SW480 (cell line): ENCODE results near the gene MED13L.

Experiments used
- DNase-seq: peaks from one replicate; pipeline ENCODE4 v3.0.0-alpha.2; 2016; ENCODE audit warnings: low spot score

MED13L gene

DNA sequence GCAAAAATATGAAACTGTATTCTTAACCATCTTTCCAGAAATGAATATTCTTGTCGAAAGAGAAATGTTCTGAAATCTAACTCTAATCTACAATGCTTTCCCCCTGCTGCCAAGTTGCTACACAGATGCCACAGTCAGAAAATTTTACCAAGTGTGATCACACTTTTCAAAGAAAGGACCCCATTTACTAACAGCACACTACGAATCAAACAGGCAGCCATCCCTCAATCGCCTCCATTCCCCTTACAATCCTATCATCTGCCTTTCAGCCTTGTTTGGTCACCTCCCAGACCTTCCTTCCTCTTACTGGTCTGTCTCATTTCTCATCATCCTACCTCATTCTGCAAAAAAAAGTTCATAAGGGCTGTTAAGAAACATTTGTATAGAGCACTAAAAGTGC, 190.1 kb downstream of the MED13L start:
- DNase-seq, result no peak

DNA sequence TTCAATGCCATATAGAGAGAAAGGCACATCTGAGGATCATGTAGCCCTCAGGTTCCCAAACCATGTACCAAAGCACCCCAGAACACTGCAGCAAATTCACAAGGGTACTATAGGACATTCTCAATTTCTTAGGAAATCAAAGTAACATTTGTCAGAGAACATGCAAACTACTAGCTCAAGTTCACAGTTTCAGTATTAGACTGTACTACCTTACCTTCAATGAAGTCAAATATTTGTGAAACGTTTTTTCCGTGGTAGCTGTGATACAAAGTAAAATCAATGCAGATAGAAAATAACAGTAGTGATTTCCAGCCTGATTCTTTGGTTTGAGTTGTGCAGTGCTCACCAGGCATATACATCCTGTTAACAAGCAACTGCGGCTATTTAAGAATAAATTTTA, 197.1 kb downstream of the MED13L start:
- no peak for DNase-seq

DNA sequence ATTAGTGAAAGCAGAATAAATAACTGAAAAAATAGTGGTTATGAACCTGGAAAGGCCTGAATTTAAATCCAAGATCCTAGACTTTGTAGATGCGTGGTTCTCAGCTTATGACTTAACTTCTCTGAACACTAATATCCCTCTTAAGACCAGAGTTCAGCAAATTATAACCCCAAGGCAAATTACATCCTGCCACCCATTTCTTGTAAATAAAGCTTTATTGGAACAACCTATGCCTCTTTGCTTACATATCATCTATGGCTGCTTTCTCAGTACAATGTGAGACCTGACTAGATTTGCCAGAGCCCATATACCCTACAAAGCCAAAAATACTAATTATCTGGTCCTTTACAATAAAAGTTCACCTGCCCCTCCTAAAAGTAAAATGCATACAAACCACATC, 199.1 kb downstream of the MED13L start:
- DNase-seq, result no peak

DNA sequence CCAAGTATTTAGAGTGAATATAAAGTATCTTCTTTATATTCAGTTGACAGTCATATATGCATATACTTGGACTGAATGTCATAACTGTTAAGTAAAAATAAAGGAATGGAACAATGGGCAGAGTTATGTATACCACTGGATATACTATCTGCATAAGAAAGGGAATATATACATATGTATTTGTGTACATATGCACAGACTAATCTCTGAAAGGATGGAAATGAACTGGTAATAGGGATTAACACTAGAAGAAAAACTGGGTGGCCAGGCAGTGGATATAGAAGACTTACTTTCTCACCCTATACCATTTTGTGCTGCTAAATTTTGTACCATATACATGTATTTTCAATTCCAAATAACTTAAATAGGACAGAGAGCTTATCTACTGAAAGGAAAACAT, 200.1 kb downstream of the MED13L start:
- DNase-seq, result no peak

DNA sequence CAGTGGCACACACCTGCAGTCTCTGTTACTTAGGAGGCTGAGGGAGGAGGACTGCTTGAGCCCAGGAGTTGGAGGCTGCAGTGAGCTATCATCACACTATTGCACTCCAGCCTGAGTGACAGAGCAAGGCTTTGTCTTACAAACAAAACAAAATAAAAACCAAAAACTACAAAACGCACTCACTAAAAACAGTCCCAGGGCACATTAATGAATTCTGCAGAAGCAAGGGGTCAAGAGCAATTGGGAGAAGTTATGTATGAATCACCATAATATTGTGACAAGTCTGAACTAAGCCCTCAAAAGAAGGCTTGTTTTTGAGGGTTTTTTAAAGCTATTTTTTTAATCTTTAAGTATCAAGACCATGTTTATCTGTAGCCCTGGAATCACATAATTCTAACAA, 201.1 kb downstream of the MED13L start:
- DNase-seq, result no peak

DNA sequence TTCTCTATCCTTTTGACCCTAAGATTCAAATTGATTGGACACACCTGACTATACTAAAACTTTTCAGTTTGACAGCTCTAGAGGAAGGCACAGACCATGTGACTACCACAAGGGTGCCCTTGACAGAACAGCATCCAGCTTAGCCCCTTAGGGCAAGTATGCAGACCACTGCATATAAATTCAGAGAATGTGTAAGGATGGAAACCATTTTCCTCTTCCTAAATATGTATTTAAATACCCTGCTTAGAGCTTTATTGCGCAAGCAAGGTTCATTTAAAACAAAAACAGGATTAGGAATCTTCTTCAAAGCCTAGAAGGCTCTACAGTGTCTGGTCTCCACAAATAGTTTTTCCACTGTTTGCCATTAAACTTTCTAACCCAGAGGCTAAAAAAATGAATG, 202.8 kb downstream of the MED13L start:
- DNase-seq, result no peak

DNA sequence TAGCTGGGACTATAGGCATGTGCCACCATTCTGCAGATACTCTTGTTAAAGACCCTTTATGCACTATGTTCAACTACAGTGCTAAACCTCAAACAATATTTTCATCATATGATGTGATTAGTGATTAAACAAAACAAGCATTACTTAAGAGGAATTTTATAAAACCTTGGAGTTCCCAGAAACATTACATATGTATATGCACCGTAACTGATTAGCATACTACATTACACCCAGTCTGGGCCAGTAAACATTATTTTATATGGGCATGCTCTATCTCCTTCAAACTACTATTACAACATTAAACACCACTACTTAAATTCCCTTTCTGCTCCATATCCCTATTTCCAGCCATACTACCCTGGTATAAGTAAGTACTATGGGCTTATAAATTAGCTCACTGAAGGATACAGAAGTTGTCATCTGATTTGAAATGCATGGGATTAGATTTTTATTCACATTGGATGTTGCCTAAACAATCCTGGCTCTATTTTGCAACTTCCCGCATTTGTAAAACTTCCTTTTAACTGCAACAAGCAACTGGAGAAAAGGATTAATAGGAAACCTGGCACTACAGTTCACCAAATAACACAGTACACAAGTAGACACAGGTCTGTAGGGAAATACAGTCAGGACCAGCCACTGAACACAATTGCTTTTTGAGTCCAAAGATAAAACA, 205.8 kb downstream of the MED13L start:
- DNase-seq, result no peak

DNA sequence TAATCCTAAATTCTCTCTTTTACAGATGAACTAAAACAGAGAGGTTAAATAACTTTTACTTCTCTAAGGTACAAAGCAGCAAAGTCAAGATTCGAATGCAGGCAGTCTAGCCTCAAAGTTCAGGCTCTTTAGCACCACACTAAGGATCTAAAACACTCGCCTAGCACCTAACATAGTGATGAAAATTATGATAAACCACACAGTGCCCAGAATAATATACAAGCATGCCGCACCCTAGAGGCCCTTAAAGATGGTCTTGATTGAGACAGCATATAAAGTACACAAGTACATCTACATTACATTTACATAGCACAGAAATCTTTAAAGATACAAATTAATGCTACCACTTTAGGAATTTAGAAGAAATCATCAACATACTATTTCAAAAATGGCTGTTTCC, 207.0 kb downstream of the MED13L start:
- no peak for DNase-seq

DNA sequence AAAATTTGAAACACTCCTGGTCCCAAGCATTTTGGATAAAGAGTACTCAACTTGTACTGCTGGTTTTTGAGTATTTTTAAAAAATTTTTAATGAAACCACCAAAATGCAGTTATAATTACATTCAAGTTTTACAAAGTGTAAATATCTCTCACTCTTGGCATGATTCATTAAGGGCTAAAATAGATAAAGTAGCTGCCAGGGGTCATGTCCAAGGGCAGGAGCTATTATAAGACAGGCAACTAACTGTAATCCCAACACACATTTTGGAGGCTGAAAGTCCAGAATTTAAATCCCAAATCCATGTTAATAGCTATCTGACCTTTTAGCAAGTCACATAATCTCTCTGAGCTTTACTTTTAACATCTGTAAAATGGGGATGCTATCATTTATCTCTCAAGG, 207.6 kb downstream of the MED13L start:
- DNase-seq, result no peak

DNA sequence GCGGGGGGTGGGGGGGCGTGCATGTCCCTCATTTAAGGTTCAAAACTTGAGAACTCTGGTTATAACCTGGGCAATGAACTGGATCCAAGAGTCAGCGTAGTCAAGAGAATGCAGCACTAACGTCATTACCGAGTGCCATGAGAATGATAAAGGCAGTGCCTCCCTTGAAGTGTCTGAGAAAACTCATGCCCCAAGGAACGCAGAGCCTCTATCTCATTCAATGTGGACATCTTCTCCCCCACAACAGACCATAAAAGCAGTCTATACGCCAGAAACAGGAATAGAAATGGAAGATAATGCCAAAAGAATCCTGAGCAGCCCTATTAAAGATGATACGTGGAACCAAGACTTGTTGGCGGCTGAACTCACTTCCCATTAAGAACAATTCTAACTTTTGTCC, 208.6 kb downstream of the MED13L start:
- no peak for DNase-seq

DNA sequence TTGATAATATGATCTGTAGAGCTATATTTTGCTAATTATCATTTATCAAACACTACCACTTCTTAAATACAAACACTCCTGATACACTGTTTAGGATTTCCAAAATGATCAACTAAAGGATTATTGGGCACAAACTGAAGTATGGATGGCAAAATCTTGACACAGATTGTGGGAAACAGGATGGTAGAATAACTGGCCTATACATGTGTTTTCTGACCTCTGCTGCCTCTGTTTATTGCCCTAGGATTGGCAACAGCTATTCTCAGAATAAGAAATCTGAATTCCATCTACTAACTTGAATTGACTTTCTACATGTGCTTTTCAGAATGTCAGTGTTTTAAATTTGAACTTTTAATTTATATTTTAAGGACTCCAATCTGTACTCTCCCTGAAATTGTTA, 209.1 kb downstream of the MED13L start:
- DNase-seq, result no peak

DNA sequence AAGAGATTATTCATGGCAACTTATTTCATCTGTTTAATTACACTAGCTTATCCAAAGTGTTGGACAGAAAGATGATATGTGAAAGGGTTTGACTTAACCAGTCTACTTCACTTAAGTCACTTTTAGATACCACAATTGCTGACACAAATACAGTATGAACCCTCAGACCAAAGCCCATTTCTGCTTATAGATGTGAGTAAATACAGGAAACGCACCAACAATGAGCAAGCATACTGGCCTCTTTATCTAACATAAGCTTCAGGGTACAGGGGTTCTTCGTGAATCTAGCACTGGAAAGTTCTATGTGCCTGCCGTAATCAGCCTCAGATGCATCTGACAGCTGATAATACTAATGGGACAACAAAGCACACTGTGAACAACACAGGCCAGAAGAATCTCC, 209.6 kb downstream of the MED13L start:
- DNase-seq, result no peak

DNA sequence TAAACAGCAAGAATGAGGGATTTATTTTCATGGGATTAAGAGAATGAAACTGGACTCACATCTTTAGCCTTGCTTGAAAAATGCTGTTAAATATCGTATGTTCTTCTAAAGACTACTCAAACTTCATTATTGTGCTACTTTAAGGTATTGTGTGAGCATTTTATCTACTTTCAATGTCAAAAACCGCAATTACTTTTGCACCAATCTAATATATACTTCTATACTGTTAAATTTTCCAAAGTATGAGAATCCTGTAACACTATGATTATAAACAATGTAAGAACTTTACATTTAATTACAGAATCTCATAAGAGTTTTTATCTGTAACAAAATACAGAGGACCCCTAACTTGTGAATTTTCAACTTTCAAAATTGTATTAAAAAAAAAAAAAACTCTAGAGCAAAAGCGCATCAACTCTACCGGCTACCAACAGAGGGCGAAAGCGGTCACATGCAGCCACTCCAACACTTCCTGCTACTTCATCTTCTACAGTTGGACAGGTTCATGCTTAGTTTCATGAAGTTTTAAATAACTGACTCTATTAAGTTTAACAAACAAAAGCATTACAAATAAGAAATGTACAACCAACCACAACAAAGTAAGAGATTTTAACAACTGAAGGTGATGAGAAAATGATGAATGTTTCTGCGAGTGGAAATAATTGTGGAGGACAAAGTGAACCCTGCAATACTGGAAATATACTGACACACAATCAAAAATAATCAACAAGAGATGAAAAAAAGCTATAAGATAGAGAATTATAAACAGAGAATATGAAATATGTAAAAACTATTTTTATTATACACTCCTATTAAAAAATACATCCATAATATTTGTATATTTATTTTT, 210.9 kb downstream of the MED13L start:
- DNase-seq, result peak; percentile 25

DNA sequence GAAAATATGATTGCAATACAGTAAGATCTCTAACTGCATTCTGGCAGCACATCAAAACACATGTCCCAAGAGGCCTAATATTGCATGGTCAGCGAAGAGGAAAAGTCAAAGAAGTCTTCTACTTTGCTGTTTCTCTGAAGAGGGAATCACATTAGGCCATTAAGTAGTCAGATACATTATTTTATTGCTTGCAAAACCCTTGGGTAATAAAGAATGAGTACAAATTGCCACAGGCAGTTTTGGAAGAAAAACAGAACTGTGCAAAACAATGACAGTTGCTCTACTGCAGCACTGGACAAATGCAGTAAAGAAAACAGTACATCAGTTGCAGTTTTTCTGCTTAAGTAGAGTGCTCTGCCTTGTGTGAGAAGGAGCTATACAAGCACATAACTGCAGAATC, 211.9 kb downstream of the MED13L start:
- no peak for DNase-seq

DNA sequence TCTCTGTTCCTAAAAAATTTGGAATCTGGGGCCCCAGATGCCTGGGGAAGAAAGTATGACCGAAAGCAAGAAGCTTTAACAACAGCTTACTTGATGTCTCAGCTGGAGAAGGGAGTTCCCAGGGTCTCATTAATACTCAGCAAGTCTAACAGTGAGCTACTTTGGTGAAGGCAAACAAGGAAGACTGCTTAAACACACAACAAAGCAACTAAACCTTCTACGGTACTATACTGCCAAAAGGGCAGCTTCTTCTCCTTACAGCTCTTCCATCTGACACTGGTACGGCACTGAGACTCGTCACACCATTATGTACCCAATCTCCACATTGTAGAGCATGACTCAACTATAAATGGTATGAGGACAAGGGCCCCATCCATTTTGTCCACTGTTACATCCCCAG, 213.0 kb downstream of the MED13L start:
- DNase-seq, result no peak

DNA sequence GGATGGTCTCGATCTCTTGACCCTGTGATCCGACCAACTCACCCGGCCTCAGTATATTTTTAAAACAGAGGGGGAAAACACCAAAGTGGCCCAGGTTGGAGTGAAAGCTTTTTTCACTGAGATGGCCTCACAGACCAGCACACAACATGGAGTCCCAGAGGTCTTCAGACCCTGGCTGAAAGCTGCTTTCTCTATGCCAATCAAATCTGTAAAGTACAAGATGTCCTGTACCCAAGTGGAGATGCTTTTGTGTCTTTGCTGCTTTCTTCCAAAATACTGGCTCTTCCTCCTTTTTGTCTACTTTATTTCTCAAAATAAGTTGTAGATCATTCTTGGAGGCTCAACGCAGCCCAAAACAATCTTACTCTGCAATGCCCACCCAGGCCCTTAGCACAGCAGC, 214.8 kb downstream of the MED13L start:
- no peak for DNase-seq

DNA sequence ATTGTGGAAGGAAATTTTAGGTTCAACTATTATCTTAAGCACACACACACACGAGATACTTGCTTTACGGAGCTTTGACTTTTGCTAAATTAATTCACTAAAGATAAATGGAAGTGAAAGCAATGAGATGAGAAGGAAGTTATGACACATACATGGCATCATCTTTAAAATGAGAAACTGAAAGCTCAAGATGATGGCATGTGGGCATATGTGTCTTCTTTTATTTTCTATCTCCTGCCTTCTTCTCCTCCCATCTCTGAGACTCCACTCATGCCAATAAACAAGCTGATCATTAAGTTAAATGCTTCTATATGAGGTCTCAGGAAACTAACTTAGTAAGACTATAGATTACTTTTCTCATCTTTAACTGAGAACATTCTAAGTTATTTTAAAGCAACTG, 216.7 kb downstream of the MED13L start:
- no peak for DNase-seq

DNA sequence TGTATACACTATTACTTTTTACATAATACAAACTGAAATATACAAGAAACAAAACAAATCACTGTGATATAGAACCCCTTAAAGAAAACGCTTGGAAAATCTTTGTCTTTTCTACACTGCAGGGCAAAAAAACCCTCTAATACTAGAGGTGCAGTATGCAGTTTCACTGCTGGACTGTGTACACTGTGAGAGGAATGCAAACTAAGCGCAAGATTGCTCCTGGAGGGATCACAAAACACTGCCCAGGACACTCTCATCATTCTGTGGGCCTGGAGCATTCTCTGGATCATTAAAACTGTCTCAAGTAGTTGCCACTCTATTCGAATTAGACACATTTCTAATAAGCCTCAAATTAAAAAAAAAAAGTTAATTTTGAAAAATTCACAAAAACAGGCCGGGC, 217.6 kb downstream of the MED13L start:
- DNase-seq, result no peak

DNA sequence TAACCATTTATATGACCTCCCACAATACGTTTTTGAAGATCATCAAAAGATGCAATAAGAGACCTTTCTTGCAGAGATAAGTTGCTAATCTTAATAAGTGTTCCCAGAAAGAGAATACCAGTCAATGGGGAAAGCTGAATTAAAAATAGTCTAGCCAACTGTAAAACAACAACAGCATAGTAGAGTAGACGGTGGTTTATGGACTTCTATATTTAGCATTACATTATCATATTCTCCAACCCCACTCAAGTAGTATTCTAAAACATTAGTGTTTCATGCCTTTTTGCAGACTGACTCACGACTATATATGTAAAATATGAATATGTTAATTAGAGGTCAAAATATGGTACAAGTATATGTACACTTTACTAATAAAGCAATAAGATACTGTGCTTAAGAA, 218.9 kb downstream of the MED13L start:
- DNase-seq, result no peak

DNA sequence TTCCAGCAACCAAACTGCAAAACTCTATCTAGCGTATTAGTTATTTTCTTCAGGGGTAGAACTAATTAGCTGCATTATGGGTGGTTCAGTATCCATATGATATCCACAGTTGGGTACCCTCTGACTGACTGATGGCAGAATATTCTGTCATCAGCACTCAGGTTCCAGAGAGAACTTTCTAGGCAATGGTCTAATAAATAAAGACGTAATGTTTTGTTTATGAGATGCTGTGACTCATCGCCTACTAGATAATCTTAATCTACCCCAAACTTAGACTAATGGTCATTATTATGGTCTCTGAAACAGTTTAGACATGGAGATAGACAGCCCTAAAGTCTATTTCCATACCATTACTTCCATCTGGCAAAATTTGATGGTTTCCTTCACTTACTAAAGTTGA, 220.1 kb downstream of the MED13L start:
- DNase-seq, result no peak

DNA sequence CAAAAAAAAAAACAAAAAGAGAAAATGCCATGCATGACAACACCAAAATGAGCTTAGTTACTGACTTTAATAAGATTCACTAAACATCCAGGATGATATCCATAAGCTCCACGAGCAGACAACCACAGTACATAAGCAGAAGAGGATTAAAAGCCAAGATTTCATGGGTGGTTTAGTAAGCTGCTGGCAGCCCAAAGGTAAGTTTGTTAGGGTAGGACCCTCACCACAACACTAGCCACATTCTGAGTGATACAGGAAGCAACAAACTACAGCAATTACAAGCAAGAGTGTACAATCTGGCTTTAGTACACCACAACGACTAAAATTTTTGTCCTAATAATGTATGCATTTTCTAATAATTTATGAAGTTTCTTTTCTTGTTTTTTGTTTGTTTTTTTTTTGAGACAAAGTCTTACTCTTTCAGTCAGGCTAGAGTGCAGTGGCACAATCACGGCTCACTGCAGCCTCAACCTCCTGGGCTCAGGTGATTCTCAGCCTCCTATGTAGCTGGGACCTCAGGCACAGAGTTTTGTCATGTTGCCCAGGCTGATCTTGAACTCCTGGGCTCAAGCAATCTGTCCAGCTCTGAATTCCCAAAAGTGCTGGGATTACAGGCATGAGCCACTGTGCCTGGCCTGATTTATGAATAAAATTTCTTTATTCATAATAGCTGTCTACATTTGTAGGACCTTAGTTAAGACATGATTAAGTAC, 221.4 kb downstream of the MED13L start:
- no peak for DNase-seq

DNA sequence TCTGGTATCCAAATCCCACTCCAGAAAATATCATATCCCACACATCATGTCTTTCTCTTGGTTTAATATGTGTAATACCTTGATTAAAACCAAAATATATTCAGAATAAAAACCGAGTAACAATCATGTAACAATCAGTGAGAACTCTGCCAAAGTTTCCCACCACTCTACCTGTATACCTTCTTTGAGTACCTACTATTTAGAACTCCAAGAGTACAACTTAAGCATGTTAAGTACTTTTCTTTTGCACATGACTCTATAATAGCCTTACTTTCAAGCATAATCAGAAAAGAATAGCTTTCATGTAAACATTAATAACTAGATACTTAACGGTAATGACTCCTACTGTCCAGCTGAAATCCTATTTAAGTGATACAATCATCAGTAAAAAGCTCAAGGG, 223.2 kb downstream of the MED13L start:
- no peak for DNase-seq

DNA sequence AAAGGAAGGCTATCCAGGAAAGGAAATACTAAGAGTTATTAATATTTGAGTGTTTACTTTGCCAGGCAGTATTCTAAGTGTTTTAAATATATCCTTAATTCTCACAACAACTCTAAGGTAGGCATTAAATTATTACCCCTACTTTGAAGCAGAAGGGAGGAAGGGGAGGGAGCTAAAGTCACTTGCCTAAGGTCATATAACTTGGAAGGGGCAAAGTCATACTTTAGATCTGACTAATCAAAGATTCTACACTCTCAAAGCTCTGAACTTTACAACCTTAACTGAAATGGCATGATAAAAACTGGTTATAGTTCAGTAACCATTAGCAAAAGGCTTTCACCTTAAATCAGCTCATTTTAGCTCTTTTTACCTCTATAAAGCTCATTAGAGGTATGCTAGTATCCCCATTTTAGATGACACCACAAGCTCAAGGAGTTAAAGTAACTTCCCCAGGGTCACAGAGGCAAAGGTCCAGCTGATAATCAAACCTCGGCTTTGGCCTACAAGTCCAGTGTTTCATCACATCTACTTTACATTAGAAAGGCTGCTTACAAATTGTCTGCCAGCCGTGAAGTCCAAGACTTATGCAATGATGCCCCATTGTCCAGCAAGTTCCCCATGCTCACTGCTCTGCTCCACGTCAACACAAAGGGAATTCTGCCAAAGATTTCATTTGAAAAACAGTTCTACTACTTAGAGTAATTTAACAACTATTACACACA, 223.9 kb downstream of the MED13L start:
- no peak for DNase-seq
